Measurements from ENCODE around the gene GTF3C2.
"Not testable (repeated sequence)": the region's sequence is repeated elsewhere in the genome, so short reads cannot be mapped to it uniquely, and the experiment has no call there.

The GTF3C2 gene

GRCh38 chr2:27320958-27321543 lies 35.5 kb downstream of the GTF3C2 start:
- Histone ChIP-seq H3K4me1 (ENCODE audit: control insufficient read depth in 5 of 5, insufficient read depth in 5 of 5, low read length in 5 of 5) (peaks cover 9 to 40% (median 28%) of the 10 kb centered on the region in 5 donors), H3K4me3 (ENCODE audit: low read depth in 1 of 5, low read length in 5 of 5) (no peak overlapping the region), H3K9ac (ENCODE audit: low read length in 5 of 5) (peak overlapping the region in 1 of 5 donors; percentile 11), H3K9me3 (ENCODE audit: control insufficient read depth in 5 of 5, low read length in 5 of 5) (no peaks in the 10 kb centered on the region), H3K36me3 (ENCODE audit: control insufficient read depth in 5 of 5, insufficient read depth in 5 of 5, low read length in 5 of 5) (peaks cover 3 to 13% (median 6%) of the 10 kb centered on the region in 5 donors), H3K27ac (ENCODE audit: low read depth, low read length) (no peak overlapping the region), H3K27me3 (ENCODE audit: control insufficient read depth in 5 of 5, insufficient read depth in 4 of 5, low read length in 5 of 5) (no peaks in the 10 kb centered on the region)

- not testable (repeated sequence) for H3K4me3 ChIP-seq (ENCODE audit: low read depth in 1 of 5, low read length in 5 of 5); H3K27ac ChIP-seq (ENCODE audit: low read depth, low read length); H3K27me3 ChIP-seq (ENCODE audit: control insufficient read depth in 5 of 5, insufficient read depth in 4 of 5, low read length in 5 of 5); H3K9me3 ChIP-seq (ENCODE audit: control insufficient read depth in 5 of 5, low read length in 5 of 5); H3K9ac ChIP-seq (ENCODE audit: low read length in 5 of 5)
- Histone ChIP-seq H3K4me1 (ENCODE audit: control insufficient read depth in 5 of 5, insufficient read depth in 5 of 5, low read length in 5 of 5) (peaks cover 9 to 40% (median 28%) of the 10 kb centered on the region in 5 donors), H3K36me3 (ENCODE audit: control insufficient read depth in 5 of 5, insufficient read depth in 5 of 5, low read length in 5 of 5) (peaks cover 0 to 14% (median 5%) of the 10 kb centered on the region in 5 donors)
Observed at GRCh38 chr2:27319839-27320238, 36.7 kb downstream of the GTF3C2 start.

- no peak overlapping the region for H3K27ac ChIP-seq (ENCODE audit: low read depth, low read length)
Observed at GRCh38 chr2:27316655-27317412, 39.7 kb downstream of the GTF3C2 start.

GRCh38 chr2:27315122-27315521 lies 41.4 kb downstream of the GTF3C2 start:
- no peaks in the 10 kb centered on the region for H3K27me3 ChIP-seq (ENCODE audit: control insufficient read depth in 5 of 5, insufficient read depth in 4 of 5, low read length in 5 of 5)
- peaks cover 0 to 9% (median 0%) of the 10 kb centered on the region in 5 donors for H3K4me1 ChIP-seq (ENCODE audit: control insufficient read depth in 5 of 5, insufficient read depth in 5 of 5, low read length in 5 of 5)
- no peak overlapping the region for H3K27ac ChIP-seq (ENCODE audit: low read depth, low read length)
- no peak overlapping the region for H3K9ac ChIP-seq (ENCODE audit: low read length in 5 of 5)
- H3K4me3 ChIP-seq (ENCODE audit: low read depth in 1 of 5, low read length in 5 of 5) = no peak overlapping the region
- H3K36me3 ChIP-seq (ENCODE audit: control insufficient read depth in 5 of 5, insufficient read depth in 5 of 5, low read length in 5 of 5) = peaks cover 0 to 36% (median 22%) of the 10 kb centered on the region in 5 donors
- H3K9me3 ChIP-seq (ENCODE audit: control insufficient read depth in 5 of 5, low read length in 5 of 5) = no peaks in the 10 kb centered on the region

More at GRCh38 chr2:27316655-27317412, 39.7 kb downstream of the GTF3C2 start:
- Histone ChIP-seq H3K27me3 (ENCODE audit: control insufficient read depth in 5 of 5, insufficient read depth in 4 of 5, low read length in 5 of 5) (no peaks in the 10 kb centered on the region), H3K9me3 (ENCODE audit: control insufficient read depth in 5 of 5, low read length in 5 of 5) (no peaks in the 10 kb centered on the region), H3K9ac (ENCODE audit: low read length in 5 of 5) (no peak overlapping the region), H3K4me1 (ENCODE audit: control insufficient read depth in 5 of 5, insufficient read depth in 5 of 5, low read length in 5 of 5) (peaks cover 6 to 18% (median 11%) of the 10 kb centered on the region in 5 donors), H3K4me3 (ENCODE audit: low read depth in 1 of 5, low read length in 5 of 5) (no peak overlapping the region), H3K36me3 (ENCODE audit: control insufficient read depth in 5 of 5, insufficient read depth in 5 of 5, low read length in 5 of 5) (peaks cover 0 to 25% (median 15%) of the 10 kb centered on the region in 5 donors)

GRCh38 chr2:27314709-27315108 lies 41.9 kb downstream of the GTF3C2 start:
- Histone ChIP-seq H3K9ac (ENCODE audit: low read length in 5 of 5) (no peak overlapping the region), H3K9me3 (ENCODE audit: control insufficient read depth in 5 of 5, low read length in 5 of 5) (no peaks in the 10 kb centered on the region), H3K4me1 (ENCODE audit: control insufficient read depth in 5 of 5, insufficient read depth in 5 of 5, low read length in 5 of 5) (peaks cover 0 to 9% (median 0%) of the 10 kb centered on the region in 5 donors), H3K27me3 (ENCODE audit: control insufficient read depth in 5 of 5, insufficient read depth in 4 of 5, low read length in 5 of 5) (no peaks in the 10 kb centered on the region), H3K4me3 (ENCODE audit: low read depth in 1 of 5, low read length in 5 of 5) (no peak overlapping the region), H3K27ac (ENCODE audit: low read depth, low read length) (no peak overlapping the region), H3K36me3 (ENCODE audit: control insufficient read depth in 5 of 5, insufficient read depth in 5 of 5, low read length in 5 of 5) (peaks cover 0 to 39% (median 24%) of the 10 kb centered on the region in 5 donors)

GRCh38 chr2:27313882-27314645 lies 42.5 kb downstream of the GTF3C2 start:
- Histone ChIP-seq H3K9ac (ENCODE audit: low read length in 5 of 5) (no peak overlapping the region), H3K27ac (ENCODE audit: low read depth, low read length) (no peak overlapping the region), H3K36me3 (ENCODE audit: control insufficient read depth in 5 of 5, insufficient read depth in 5 of 5, low read length in 5 of 5) (peaks cover 0 to 44% (median 28%) of the 10 kb centered on the region in 5 donors), H3K4me1 (ENCODE audit: control insufficient read depth in 5 of 5, insufficient read depth in 5 of 5, low read length in 5 of 5) (peaks cover 0 to 9% (median 0%) of the 10 kb centered on the region in 5 donors), H3K9me3 (ENCODE audit: control insufficient read depth in 5 of 5, low read length in 5 of 5) (no peaks in the 10 kb centered on the region), H3K4me3 (ENCODE audit: low read depth in 1 of 5, low read length in 5 of 5) (no peak overlapping the region), H3K27me3 (ENCODE audit: control insufficient read depth in 5 of 5, insufficient read depth in 4 of 5, low read length in 5 of 5) (no peaks in the 10 kb centered on the region)

- H3K9ac ChIP-seq (ENCODE audit: low read length in 5 of 5) = no peak overlapping the region
- H3K4me3 ChIP-seq (ENCODE audit: low read depth in 1 of 5, low read length in 5 of 5) = no peak overlapping the region
- peaks cover 15 to 18% (median 17%) of the 10 kb centered on the region in 5 donors for H3K27me3 ChIP-seq (ENCODE audit: control insufficient read depth in 5 of 5, insufficient read depth in 4 of 5, low read length in 5 of 5)
- H3K36me3 ChIP-seq (ENCODE audit: control insufficient read depth in 5 of 5, insufficient read depth in 5 of 5, low read length in 5 of 5) = peaks cover 0 to 47% (median 28%) of the 10 kb centered on the region in 5 donors
- no peaks in the 10 kb centered on the region for H3K9me3 ChIP-seq (ENCODE audit: control insufficient read depth in 5 of 5, low read length in 5 of 5)
- H3K27ac ChIP-seq (ENCODE audit: low read depth, low read length) = no peak overlapping the region
- H3K4me1 ChIP-seq (ENCODE audit: control insufficient read depth in 5 of 5, insufficient read depth in 5 of 5, low read length in 5 of 5) = peaks cover 4 to 21% (median 12%) of the 10 kb centered on the region in 5 donors
Observed at GRCh38 chr2:27312152-27312551, 44.4 kb downstream of the GTF3C2 start.

- no peak overlapping the region for H3K4me3 ChIP-seq (ENCODE audit: low read depth in 1 of 5, low read length in 5 of 5)
- H3K27me3 ChIP-seq (ENCODE audit: control insufficient read depth in 5 of 5, insufficient read depth in 4 of 5, low read length in 5 of 5) = peaks cover 27 to 39% (median 35%) of the 10 kb centered on the region in 5 donors
- peaks cover 0 to 34% (median 19%) of the 10 kb centered on the region in 5 donors for H3K36me3 ChIP-seq (ENCODE audit: control insufficient read depth in 5 of 5, insufficient read depth in 5 of 5, low read length in 5 of 5)
- peaks cover 4 to 26% (median 19%) of the 10 kb centered on the region in 5 donors for H3K4me1 ChIP-seq (ENCODE audit: control insufficient read depth in 5 of 5, insufficient read depth in 5 of 5, low read length in 5 of 5)
- no peaks in the 10 kb centered on the region for H3K9me3 ChIP-seq (ENCODE audit: control insufficient read depth in 5 of 5, low read length in 5 of 5)
- no peak overlapping the region for H3K27ac ChIP-seq (ENCODE audit: low read depth, low read length)
- no peak overlapping the region for H3K9ac ChIP-seq (ENCODE audit: low read length in 5 of 5)
Observed at GRCh38 chr2:27309651-27310050, 46.9 kb downstream of the GTF3C2 start.

GRCh38 chr2:27308359-27308881 lies 48.1 kb downstream of the GTF3C2 start, which contains the start of gene UCN:
UCN (minus strand) TSS chr2:27308445; CDS start chr2:27307895, 550 bp downstream.
- Histone ChIP-seq H3K4me1 (ENCODE audit: control insufficient read depth in 5 of 5, insufficient read depth in 5 of 5, low read length in 5 of 5) (peaks cover 4 to 26% (median 19%) of the 10 kb centered on the region in 5 donors), H3K27me3 (ENCODE audit: control insufficient read depth in 5 of 5, insufficient read depth in 4 of 5, low read length in 5 of 5) (peaks cover 27 to 40% (median 35%) of the 10 kb centered on the region in 5 donors), H3K9ac (ENCODE audit: low read length in 5 of 5) (no peak within 1 kb of the TSS), H3K36me3 (ENCODE audit: control insufficient read depth in 5 of 5, insufficient read depth in 5 of 5, low read length in 5 of 5) (peaks cover 0 to 34% (median 19%) of the 10 kb centered on the region in 5 donors), H3K27ac (ENCODE audit: low read depth, low read length) (no peak within 1 kb of the TSS), H3K4me3 (ENCODE audit: low read depth in 1 of 5, low read length in 5 of 5) (peak within 1 kb of the TSS in 1 of 5 donors; percentile 16), H3K9me3 (ENCODE audit: control insufficient read depth in 5 of 5, low read length in 5 of 5) (no peaks in the 10 kb centered on the region)
